CD4-positive, alpha-beta T cell treated with Interleukin-10 for 1 hour (primary cell): ENCODE results near the gene RBMS3.
"Not testable (repeated sequence)": the region's sequence is repeated elsewhere in the genome, so short reads cannot be mapped to it uniquely, and the experiment has no call there.

ENCODE experiments used
- DNase-seq: peaks from one replicate; pipeline ENCODE4 v3.0.0-alpha.2; 2020

RBMS3 gene

DNA sequence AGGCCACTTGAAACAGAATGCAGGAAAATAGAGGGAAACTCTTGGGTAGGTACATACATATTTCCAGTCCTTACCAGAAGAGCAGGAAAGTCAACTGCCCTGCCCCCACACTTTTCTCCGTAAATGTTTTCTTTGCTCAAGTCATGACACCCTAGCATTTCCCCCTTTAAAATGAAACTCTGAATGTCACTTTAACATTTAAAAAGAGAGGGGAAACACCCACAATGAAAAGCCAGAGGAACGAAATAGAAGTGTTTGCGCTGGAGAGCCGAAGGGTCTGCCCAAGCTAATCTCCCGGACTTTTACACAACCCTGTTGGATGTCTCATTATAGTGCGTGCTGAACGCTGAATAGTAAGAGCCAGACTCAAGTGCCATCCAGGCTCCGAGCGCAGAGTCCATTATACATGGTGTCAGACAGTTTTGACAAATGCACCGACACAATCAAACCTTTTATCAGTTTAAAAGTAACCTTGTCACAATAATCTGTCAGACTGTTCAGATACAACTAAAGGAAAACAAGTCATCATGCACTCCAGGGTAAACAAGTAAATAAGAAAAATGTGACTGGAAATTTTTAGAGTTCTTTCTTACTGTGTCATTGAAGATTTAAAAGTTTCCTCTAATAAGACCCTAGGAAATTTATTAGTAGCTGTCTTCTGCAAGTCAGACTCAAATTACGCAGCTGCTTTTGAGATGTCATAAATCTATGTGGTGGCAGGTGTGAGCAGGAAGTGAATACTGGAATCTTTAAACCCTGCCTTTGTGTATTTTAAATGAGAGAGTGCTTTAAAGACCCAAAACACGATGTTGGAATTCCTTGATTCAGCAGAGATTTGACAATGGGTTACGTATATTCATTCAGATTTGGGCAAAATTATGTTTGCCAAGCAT, 159.8 kb downstream of the RBMS3 start:
- DNase-seq: no peak

DNA sequence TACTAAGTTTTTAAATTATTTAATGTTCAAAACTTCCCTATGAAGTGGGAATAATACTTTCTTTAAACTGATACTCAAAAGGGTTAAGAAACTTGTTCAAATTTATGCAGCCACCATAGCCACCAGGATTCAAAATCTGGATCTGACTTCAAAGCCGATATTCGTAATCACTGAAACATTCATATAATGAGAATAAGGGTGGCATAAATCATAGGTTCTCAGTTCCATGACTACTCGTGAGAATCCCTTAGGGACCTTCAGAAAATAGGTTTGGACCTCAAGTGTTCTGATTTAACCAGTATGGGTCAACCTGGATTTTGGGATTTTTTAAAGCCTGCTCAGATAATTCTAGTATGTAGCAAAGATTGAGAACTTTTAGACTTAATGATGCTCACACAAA, 160.6 kb downstream of the RBMS3 start:
- no peak for DNase-seq

DNA sequence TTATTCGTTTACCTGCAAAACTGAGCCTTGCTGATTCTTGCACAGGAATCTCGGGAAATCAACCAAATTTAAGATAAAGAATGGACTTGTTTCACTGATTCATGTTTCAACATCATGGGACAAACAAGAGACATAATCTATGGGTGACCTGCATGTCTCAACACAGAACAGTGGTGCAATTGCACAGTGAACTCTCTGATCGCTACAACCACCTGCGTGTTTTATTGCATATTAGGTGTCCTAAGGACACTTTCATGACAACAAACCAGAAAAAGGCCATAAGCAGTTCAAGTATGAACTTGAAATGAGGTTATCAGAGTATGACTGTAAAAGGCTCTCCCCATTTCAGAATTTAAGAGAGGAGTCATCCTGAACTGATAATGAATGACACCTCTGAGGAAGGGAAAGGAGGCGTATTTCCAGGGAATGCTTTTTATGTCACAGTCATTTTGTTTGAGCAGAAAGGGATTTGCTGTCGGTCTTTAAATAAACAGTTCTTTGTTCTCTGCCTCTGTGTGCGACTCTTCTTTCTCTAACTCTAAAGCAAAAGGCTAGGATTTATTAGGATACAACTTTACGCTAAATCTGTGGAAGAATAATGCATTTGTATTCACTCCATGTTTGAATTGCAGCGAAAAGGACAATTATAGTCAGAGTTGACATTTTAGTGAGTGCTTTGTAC, 167.2 kb downstream of the RBMS3 start:
- no peak for DNase-seq

DNA sequence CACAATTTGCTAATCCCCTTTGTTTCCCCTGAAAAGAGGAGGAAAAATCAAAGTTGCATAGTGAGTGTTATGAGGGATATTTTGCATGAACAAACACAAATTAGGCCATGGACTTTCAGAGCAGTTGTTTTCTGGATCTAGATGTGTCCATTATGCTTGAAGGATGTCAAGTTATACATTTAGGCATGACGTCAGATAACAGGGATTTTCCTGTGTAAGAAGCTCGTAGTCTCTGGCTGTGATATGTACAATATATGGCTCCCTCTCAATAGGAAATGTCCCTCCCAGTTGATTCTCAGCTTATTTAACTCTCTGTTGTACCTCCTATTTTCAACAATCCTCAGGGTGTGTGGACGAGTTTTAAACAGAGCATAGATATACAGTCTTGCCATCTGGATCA, 171.0 kb downstream of the RBMS3 start:
- no peak for DNase-seq

DNA sequence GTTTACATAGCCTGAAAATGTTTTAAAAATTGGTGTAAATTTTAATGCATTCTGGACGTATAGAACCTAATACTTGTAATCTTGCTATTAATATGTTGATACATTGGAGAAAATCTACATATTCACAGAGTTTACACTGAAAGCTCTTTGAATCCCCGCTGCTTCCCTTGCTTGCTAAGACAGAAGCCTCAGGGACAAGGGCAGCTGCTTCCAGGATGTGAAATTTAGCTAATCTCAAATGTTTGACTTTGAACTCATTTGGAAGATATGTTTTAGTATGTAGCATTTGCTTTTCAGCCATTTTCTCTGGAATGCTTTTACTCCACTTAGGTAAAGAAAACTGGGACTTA, 172.0 kb downstream of the RBMS3 start:
- no peak for DNase-seq

DNA sequence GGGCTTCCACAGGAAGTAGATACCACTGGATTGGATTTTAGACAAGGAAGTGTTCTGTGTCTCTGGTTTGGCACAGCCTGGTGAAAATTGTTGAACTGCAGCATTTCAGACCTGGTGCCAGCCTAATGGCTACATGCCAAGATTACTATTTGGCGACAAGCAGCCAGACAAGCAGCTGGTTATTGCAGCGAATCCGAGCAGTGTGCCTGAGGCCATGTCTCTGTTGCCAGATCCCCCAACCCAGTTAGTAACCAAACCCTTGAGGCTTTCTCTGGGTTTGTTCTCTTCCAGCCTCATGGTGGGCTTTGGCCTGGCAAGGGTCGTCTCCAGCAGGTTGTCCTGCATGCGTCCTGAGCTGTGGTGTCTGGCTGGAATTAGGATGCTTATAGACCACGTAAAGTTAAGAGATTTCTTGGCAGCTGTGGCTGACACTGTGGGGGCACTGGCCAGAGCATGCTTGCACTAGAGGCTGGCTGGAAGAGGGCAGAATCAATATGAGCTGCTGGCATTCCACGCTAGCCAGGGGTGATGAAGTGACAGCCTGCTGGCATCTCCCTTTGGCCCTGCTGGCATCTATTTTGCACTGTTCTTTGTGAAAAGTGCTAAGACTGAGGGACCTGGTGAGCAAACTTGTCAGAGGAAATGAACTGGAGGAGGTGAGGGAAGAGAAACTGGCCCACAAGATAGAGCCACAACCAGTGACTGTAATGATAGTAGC, 172.6 kb downstream of the RBMS3 start:
- DNase-seq: no peak

DNA sequence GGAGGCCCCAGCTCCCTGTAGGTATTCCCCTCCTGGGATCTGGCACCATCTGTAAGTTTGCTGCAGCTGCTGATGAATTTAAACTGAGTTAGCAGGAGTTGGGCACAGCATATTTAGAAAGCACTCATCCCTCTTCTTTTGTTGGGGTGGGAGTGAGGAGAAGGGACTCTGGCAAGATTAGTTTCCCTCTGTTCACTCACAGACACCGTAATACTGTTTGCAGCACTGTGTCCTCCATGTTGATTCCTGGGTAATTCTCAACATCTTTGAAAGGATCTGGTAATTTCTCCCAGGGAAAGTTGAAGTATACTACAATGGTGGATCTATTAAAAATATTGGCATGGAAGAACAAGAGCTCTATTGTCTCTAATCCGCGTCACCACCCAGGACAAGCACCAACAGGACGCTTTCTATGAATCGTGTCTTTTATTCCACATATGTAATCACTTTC, 173.3 kb downstream of the RBMS3 start:
- no peak for DNase-seq

DNA sequence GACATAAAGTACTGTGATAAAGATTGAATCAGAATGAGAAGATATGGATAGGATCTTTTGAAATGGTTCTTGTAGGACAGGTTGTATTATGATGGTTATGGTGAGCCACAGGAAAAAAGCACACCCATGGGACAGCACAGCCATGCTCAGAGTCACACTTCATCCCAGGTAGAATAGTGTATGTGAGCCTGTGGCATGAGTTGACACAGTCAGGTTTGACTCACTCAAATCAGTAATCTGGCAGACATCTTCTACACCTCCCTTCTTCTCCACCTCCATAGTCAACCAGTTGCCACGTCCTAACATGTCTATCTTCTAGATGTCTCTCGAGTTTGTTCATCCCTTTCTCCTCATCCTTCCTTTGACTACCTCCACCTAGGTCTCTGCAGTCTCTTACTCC, 176.0 kb downstream of the RBMS3 start:
- DNase-seq: no peak

DNA sequence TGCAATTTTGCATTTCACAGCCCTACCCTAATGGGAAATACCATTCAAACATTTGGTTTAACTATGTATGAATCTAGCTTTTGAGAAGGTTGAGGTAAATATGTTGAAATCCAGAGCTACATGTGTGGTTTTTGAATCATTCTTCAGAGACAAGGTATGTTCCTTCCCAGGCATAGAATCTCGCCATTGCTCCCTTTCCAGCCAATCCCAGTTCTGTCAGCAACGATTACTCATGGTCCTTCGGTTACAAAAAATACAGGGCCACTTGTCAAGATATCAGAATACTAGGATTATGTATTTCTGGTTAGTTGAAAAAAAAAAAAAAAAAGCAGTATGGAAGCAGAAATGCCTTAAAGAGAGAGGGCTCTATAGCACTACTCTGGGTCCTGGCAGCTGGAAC, 182.4 kb downstream of the RBMS3 start:
- no peak for DNase-seq

DNA sequence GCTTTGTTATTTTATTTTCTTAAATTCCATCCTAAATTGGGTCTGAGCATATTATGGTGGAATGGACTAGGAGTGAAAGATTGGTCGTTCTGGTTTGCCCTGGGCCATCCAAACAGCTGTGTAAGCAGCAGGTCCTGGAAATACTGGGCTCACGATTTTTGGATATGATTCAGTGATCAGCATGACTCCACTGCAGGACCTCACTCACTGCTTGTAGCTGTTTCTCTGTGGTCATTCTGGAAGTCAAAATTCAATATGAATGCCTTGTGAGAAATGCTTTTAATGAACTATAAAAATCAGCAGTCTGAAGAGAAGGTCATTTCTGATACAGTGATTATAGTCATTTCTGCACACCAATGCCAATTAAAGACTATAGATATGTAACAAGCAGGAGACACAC, 185.0 kb downstream of the RBMS3 start:
- DNase-seq: no peak

DNA sequence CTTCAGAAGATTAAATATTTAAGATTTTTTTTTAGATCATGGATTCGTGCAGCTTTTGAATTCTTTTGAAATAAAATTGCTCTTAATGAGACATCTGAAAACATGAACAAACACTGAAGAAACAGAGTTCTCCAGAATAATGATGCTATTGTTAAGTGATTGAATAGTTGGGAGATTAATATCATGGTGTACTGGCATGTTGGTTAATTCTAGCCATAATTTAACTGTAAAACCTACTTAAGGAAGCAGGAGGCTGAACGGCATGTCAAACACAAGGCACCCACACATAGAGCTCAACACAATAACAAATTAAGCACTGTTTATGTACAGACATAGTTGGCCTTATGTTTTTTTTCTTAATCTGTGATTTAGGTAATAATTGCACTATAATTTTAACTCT, 185.6 kb downstream of the RBMS3 start:
- no peak for DNase-seq

DNA sequence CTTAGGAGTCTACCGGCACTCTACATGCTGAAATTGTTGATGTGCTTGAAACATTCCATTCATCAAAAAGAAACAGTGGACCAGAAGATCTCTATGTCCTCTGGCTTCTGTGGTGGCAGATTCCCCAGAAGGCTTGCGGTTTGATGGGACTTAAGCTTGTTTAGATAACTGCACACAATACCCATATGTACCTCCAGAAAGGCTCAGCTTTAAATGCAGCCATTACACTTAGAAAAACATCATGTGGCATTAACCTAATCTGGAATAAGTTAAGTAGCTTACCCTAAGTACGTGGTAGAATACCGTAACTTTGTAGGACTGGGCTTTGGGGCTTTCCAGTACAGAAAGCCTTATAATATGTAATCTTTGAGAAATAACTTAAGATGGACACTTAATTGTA, 187.3 kb downstream of the RBMS3 start:
- no peak for DNase-seq

DNA sequence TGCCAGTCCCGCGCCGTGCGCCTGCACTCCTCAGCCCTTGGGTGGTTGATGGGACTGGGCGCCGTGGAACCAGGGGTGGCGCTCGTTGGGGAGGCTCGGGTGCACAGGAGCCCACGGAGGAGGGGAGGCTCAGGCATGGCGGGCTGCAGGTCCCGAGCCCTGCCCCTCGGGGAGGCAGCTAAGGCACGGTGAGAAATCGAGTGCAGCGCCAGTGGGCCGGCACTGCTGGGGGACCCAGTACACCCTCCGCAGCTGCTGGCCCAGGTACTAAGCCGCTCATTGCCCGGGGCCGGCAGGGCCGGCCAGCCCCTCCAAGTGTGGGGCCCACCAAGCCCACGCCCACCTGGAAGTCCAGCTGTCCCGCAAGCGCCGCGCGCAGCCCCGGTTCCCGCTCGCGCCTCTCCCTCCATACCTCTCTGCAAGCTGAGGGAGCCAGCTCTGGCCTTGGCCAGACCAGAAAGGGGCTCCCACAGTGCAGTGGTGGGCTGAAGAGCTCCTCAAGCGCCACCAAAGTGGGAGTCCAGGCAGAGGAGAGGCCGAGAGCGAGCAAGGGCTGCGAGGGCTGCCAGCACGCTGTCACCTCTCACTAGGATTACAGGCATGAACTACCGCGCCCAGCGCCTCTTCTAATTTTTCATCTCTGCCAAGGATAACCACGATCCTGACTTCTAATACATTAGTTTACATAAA, 192.8 kb downstream of the RBMS3 start:
- not testable (repeated sequence) for DNase-seq

DNA sequence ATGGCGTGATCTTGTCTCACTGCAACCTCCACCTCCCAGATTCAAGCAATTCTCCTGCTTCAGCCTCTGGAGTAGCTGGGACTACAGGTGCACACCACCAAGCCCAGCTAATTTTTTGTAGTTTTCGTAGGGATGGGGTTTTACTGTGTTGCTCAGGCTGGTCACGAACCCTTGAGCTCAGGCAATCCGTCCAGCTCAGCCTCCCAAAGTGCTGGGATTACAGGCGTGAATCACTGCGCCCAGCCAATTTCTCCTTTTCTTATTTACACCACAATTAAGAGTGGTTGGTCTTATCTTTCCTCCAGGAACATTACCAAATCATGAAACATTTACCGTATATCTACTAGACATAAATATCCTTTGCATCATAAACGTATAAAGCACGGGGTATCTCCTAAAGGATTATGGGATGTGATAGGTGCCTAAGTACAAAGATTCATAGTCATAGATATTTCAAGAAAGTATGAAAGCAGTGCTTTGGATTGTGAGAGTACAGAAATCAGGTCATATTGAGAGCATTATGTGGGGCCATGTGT, 194.5 kb downstream of the RBMS3 start:
- no peak for DNase-seq

DNA sequence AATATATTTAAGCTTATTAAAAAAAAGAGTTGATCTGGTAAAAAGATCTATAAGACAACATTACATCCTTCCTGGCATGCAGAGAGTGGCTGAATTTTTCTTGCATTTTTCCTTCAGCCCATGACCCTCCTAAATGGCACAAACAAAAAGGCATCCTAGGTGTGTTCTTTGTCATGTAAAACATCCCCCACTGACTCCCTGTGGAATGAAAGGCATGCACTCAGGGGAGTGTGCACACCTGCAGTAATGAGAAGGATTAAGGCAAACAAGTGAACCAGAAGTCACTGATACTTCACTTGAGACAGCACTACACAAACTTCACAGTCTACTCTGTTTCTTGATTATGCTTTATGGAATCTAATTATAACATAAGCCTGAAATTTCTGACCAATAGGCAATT, 195.0 kb downstream of the RBMS3 start:
- no peak for DNase-seq

DNA sequence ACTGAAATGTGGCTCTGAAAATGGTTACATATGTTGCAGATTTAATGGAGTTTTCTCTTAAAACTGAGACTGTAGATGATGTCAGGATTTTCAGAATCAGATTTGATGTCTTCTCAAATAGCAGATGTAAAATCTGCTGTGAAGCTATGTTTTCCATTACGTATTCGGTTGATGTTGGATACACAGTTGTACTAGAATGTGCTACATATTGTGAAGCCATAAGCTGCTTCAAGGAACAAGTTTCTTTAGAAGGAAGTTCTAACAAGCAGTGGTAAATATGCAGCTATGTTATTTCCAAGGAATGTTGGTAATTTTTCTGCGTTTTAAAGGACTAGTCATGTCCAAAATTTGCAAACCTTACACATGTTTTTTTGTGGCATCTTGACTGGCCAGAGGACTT, 197.7 kb downstream of the RBMS3 start:
- no peak for DNase-seq

DNA sequence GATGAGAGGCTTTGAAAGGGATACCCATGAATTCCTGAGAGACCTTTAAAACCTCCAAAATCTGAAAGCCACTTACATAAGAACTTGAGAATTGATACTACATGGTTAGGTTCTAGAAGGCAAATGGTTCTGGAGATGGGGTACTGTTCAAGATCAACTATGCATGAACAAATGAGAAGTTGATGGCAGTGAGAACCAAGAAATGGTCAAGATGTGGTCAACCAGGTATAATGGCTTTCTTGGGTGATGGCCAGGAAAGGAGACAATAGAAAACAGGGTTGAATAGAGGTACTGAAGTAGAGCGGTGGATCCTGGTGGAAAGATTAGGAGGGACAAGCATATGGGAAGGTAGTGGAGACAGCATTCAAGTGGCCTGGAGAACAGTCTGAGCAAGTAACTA, 200.4 kb downstream of the RBMS3 start:
- DNase-seq: no peak

DNA sequence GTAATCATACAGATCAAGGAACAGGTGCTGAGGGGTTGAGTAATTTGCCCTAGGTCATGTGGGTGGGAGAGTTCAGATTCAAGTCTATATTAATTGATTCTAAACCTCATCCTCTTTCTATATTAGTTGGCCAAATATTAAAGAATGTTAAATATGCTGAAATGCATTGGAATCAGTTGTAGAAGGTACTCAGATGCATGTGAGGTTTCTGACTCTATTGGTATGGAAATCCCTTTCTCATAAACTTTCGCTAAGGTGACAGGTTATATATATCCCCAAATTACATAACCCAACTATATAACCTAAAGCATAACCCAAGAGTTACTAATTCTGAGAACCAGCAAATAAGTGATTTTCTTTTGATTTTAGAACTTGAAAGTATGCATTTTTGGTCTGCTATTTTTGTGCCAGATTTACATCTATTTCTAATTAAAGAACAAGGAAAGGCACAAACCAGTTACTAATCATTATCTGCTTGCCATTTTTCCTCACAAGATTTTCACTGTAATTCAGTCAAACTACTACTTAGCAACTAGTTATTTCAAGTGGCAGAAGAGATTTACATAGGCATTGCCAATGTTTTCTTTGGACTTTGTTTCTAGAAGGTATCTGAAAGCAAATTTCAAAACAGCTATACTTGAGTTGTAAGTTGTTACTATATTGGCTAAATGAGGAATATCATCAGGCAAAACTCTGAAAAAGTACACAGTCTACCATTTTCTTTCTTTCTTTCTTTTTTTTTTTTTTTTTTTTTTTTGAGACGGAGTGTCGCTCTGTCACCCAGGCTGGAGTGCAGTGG, 201.3 kb downstream of the RBMS3 start:
- no peak for DNase-seq

DNA sequence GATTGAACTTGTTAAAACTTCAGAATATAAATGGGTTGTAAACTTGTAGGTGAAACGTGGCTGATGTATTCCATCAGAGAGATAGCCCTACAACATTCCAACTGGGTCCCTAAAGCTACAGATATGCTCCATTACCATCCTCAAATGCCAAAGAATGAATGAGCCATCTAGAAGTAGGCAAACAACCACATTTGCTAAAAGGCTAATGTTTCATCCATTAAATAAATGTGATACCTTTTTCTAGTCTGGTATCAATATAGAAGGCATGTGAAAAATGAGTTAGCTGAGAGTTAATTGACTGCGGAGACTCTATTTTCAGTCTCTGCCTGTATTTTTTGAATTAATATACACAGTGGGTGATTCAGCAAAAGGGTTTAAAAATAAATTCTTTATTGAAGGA, 203.8 kb downstream of the RBMS3 start:
- no peak for DNase-seq

DNA sequence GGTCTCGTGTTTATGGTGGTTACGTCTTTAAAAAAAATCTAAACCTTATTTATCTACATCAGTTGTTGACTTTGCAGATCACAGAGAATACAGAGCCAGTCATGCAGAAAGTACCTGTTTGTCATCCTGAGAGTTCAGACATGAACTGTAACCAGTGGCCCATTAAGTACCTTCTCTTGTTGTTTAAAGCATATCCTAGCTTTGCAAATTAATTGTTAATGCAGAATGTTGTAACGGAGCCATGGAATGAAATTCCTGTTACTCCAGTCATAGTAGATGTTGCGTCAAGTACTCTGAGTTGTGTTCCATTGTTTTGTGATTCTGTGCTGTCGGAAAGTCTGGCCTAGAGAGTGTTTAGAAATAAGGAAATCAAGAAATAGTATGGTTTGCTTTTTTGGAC, 205.2 kb downstream of the RBMS3 start:
- no peak for DNase-seq

DNA sequence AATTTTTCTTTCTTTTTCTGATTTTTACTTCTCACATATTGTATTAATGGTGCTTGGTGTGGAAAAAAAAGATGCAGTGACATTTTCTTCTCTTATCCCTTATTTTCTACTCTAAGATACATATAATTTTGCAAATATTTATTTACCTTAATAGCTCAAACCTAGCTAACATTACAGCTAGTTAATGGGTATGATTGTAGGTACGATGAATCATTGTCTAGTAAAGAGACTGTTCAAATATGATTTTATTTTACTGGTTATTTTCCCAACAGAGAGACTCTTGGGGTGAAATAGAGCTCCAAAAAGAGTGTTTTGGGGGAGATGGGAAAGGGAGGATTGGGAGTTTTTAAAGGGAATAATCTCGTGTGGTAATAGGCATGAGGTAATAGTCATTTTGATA, 206.0 kb downstream of the RBMS3 start:
- DNase-seq: no peak

DNA sequence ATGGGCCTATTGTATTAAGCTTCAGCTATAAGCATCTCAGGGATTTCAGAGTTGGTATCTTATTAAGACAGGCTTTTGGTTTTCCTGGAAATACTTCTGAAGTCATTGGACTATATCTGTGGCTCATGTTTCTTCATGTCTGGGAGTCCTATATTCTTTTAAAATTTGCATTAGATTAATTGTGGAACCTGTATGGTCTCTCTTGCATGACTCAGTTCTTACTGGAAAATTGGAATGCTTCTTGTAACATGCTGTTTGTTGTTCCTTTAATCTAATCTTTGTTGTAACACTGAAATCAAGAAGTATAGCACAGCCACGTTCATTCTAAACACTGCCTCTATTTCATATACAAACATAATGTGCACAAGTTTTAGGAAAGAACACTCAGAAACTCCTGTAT, 208.1 kb downstream of the RBMS3 start:
- DNase-seq: no peak
